ENCODE results near the gene CSF2RB. TPM values are rescaled to one million over a fixed set of nuclear protein-coding genes. Genes with fewer than 3 reads are reported as not detected.

Gene CSF2RB
- total and polyA plus RNA-seq, 2 of the 13 experiments (the other 11 are each of a cell fraction or from before 2014, with no cell fraction given): not detected

GRCh38 chr22:36985211-36985889 is 71.9 kb downstream of the CSF2RB start:
- H3K9me3 ChIP-seq (ENCODE audit: low read length): peaks cover 14% of the 10 kb centered on the region
- no TSS peak for BruUV-seq (replicated peaks)
- no peak overlapping the region for H3K27ac ChIP-seq (ENCODE audit: extremely low read length, insufficient read depth, low read length)
- 58% methylated on average over 10 of the region's 10 CpGs for WGBS (ENCODE audit: low lambda C conversion rate)
- TF ChIP-seq LCORL (IDR thresholded peaks at IDR 0.05): 0 out of 2 replicates have a peak, but pooled peaks have one; percentile 39
- TF ChIP-seq LCORL (CRISPR knock-in tag; IDR thresholded peaks at IDR 0.05): no peak
- no peak for TF ChIP-seq NCOR1 (IDR thresholded peaks at IDR 0.05; ENCODE audit: borderline replicate concordance, low read length)
- TF ChIP-seq CEBPB (IDR thresholded peaks at IDR 0.05; ENCODE audit: borderline replicate concordance, low read depth, low read length): peak; percentile 74
- TF ChIP-seq ZNF503 (CRISPR knock-in tag; IDR thresholded peaks at IDR 0.05): no peak
- TF ChIP-seq RBAK (CRISPR knock-in tag; IDR thresholded peaks at IDR 0.05): no peak
- TF ChIP-seq GATAD1 (CRISPR knock-in tag; IDR thresholded peaks at IDR 0.05): no peak
- TF ChIP-seq HNF1A (IDR thresholded peaks at IDR 0.05; ENCODE audit: low read depth): no peak
- TF ChIP-seq HNF1A (CRISPR knock-in tag; IDR thresholded peaks at IDR 0.05; ENCODE audit: borderline replicate concordance): no peak
- no peak for TF ChIP-seq ZFX (CRISPR knock-in tag; IDR thresholded peaks at IDR 0.05; ENCODE audit: low read depth)
- TF ChIP-seq ZNF230 (CRISPR knock-in tag; IDR thresholded peaks at IDR 0.05): no peak
- no peak for TF ChIP-seq FOXP4 (CRISPR knock-in tag; IDR thresholded peaks at IDR 0.05)
- CTCF ChIA-PET (ENCODE audit: low intra/inter-chr PET ratio, low total read pairs): interaction anchor here (1.6 to 2.0 kb wide), 3 partner anchors 59 to 275 kb away, joined by 5 to 9 read pairs (median 8); no protein-coding TSS in a partner anchor
- H2AFZ ChIP-seq (ENCODE audit: low read length): no peak overlapping the region
- ATAC-seq: no peak
- in situ Hi-C loops (cut with HindIII; ENCODE audit: extremely low pct_ligation_motif_present, low pct_unique_long_range_greater_than_20kb) (no loop called here), intact Hi-C loops (cut with micrococcal nuclease; ENCODE audit: unreplicated experiment) (loop anchor here (5.0 kb wide), 1 partner anchor 37 kb away; no protein-coding TSS in a partner anchor)
- peaks cover 0 to 14% of the 10 kb centered on the region in 2 experiments; a peak in 3 of 5 replicates for H3K27me3 ChIP-seq (ENCODE audit: control insufficient read depth in 1 of 2, insufficient read depth in 2 of 2, low read length in 2 of 2)
- no peaks in the 10 kb centered on the region for H3K36me3 ChIP-seq (replicated peaks in 1 of 2; ENCODE audit: control insufficient read depth in 1 of 2, insufficient read depth in 2 of 2, low read length in 2 of 2)
- H3K4me3 ChIP-seq (replicated peaks in 1 of 3; ENCODE audit: insufficient read depth in 1 of 3, low read depth in 2 of 3, low read length in 3 of 3): no peak overlapping the region
- no peak for FAIRE-seq
- H3K9ac ChIP-seq (ENCODE audit: insufficient read depth, low read depth, low read length): no peak overlapping the region
- no peak for DNase-seq (ENCODE audit: low spot score)
- POLR2A ChIA-PET: no interaction called here
- H3K4me1 ChIP-seq (ENCODE audit: insufficient read depth, low read length): no peaks in the 10 kb centered on the region
- no peak overlapping the region for H3K4me2 ChIP-seq (ENCODE audit: low read depth, low read length)
- H3K79me2 ChIP-seq (ENCODE audit: insufficient read depth, low read length): no peaks in the 10 kb centered on the region
- H4K20me1 ChIP-seq (ENCODE audit: insufficient read depth, low read length): no peaks in the 10 kb centered on the region

Measured in HepG2 (cell line).